Transverse colon (tissue), 3 donors: Measurements from ENCODE around the gene CDYL.
"Not testable (repeated sequence)": the region's sequence is repeated elsewhere in the genome, so short reads cannot be mapped to it uniquely, and the experiment has no call there.

Experiments used
- EP300 ChIP-seq: sonication (generic); formaldehyde crosslinking; IDR thresholded peaks from one replicate; pipeline ENCODE4 v1.6.1; 2017; ENCODE audit warnings: antibody characterized with exemption, low read depth
- TF ChIP-seq, protein P1 (sequence below), 5 experiments: fragments of 200-600 bp in 3 of 5; fragments of 450-650 bp in 2 of 5; sonication (generic) in 3 of 5; IDR thresholded peaks; 1 replicate in 2 of 5; 2 replicates in 3 of 5; pipeline ENCODE4 v1.5.1; 2016 to 2017; ENCODE audit warnings: antibody characterized with exemption in 5 of 5, inconsistent platforms in 3 of 5, mild to moderate bottlenecking in 2 of 5, moderate library complexity in 1 of 5

DNA sequence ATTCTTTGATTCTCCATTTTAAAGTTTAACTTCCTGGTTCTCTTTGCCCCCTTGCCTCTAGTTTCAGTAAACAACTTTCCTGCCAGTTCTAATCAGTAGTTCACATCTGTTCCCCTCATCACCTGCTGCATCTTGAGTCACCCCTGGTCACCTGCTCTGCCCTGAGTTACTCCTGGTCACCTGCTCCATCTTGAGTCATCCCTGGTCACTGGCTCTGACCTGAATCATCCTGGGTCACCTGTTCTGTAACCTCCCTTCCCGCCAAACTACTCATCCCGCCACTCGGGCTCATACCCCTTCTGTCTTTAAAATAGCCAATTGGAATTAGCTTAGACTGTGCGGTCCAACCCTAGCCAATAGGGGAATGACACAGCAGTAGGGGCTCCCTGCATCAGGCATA is 88.8 kb downstream of the CDYL start:
- TF ChIP-seq EP300 = not testable (repeated sequence)
- TF ChIP-seq, protein P1, sequence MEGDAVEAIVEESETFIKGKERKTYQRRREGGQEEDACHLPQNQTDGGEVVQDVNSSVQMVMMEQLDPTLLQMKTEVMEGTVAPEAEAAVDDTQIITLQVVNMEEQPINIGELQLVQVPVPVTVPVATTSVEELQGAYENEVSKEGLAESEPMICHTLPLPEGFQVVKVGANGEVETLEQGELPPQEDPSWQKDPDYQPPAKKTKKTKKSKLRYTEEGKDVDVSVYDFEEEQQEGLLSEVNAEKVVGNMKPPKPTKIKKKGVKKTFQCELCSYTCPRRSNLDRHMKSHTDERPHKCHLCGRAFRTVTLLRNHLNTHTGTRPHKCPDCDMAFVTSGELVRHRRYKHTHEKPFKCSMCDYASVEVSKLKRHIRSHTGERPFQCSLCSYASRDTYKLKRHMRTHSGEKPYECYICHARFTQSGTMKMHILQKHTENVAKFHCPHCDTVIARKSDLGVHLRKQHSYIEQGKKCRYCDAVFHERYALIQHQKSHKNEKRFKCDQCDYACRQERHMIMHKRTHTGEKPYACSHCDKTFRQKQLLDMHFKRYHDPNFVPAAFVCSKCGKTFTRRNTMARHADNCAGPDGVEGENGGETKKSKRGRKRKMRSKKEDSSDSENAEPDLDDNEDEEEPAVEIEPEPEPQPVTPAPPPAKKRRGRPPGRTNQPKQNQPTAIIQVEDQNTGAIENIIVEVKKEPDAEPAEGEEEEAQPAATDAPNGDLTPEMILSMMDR (IDR thresholded peaks at IDR 0.05) = not testable (repeated sequence)
